SKM-1 (cell line): Measurements from ENCODE around the gene S100A3.
A peak's percentile ranks its signal among the peaks of the same experiment; 100 is the strongest.
"Not testable (repeated sequence)": the region's sequence is repeated elsewhere in the genome, so short reads cannot be mapped to it uniquely, and the experiment has no call there.

Source experiments
- DNase-seq: peaks from one replicate; lab custom pipeline; 2025; ENCODE audit not compliant: unreplicated experiment; lab: John Stamatoyannopoulos, UW

S100A3 gene

DNA sequence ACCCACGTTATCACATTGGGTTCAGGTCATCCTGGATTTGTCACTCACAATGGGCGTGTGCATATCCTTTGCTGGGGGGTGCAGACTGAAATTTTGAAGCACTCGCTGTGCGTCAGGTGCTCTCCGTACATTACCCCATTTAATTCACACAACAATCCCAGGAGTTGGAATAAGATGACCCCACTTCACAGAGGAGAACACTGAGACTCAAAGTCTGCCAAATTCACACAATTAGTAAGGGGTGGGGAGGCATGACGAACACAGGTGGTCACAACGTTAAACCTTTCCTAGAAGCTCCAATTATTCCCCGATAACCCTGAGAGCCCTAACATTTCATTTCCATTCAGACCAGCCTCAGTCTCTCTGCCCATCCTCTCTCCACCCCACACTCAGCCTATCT, 20.4 kb upstream of the S100A3 start:
- no peak for DNase-seq

DNA sequence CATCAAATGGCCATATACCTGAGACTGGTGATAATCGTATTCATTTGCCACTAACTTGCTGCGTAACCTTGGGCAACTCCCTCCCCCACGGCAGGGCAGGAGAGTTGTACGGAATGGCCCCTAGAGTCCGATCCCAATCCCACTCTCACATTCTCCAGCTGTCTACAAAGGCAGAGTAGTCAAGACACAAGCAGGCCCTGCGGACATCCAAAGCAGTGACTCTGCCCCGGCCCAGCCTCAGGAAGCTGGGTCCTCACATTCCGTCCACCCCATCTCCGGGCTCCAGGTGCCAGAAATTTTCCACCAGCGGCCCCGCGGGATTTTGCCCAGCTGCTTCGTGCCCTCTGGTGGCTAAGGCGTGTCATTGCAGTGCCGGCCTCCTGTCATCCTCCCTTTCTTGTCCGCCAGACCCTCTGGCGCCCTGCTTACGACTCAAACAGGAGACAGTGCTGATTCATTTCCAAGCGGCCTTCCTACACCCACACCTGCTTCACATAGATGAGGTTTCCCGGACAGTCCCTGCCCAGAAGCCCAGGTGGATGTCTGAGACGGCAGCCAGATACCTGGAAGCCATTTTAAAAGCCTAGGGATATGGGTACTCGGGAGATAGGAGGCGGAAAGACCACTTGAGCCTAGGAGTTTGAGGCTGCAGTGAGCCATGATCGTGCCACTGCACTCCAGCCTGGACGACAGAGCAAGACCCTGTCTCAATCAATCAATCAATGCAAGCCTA, 19.5 kb upstream of the S100A3 start:
- peak; percentile 85 for DNase-seq

DNA sequence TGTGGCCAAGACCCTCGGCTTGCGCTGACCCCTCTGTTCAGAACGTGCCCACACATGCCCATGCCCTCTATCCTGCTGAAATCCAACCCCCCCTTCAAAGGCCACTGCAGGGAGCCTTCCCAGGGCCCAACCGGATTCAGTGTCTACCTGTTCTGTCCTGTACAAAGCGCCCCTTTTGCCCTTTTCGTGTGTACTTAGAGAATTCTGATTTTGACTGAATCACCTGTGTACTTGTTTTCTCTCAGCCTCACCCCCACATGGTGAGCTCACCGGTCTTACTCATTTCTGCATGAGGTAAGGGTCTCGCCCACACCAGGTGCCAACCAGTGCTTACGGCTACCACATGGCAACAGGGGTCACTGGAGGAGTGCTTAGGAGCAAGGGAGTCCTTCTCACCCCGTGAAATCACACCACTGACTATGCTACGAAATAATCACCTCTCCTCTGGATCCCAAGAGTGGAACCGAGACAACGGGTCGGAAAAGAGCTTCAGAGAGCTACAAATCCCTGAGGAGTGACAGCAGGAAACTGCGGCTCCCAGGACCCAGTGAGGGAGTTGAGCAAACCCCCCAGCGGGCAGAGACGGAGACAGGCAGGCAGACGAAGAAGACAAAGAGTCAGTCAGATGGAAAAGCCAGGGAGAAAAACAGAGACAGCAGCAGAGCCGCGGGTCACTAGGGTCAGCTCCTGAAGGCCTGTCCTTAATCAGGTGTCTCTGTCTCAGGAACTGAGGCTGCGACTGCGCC, 18.7 kb upstream of the S100A3 start:
- no peak for DNase-seq

DNA sequence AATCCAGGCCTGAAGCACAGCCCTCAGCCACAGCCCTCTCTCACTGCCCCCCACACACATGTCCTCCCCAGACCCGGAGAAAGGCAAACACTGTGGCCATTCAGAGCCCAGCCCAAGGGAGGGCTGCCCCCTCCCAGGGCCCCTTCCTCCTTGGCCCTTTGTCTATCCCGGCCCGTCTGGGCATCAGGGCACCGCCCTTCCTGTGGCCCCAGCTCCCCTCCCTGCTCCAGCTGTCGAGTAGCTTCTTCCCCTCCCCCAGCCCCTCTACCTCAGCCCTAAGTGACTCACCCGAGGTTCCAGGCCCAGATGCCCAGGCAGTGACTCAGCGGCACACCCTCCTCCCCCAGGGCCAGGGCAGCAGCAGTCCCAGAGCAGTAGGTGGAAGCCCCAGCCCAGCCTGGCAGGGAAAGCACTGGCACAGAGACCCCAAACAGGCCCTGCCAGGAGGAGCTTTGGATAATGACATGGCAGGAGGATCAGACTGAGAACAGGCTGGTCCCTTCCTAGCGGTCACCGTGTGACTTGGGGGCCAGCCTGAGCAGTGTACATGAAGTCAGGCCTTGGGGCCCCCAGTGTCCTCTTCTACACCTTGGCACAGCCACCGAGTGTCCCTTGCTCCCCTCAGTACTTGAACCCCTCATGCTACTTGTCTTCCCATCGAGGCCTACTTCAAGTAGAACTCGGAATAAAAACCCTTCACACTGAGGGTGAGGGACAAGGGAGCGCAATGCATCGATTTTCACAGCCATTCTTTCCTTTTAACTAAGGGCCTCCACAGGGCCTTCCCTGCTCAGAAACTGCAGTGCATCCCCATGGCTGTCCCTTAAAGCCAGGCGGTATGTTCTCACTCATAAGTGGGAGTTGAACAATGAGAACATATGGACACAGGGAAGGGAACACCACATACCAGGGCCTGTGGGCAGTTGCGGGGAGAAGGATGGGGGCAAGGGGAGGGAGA, 17.6 kb upstream of the S100A3 start:
- DNase-seq = peak; percentile 98

DNA sequence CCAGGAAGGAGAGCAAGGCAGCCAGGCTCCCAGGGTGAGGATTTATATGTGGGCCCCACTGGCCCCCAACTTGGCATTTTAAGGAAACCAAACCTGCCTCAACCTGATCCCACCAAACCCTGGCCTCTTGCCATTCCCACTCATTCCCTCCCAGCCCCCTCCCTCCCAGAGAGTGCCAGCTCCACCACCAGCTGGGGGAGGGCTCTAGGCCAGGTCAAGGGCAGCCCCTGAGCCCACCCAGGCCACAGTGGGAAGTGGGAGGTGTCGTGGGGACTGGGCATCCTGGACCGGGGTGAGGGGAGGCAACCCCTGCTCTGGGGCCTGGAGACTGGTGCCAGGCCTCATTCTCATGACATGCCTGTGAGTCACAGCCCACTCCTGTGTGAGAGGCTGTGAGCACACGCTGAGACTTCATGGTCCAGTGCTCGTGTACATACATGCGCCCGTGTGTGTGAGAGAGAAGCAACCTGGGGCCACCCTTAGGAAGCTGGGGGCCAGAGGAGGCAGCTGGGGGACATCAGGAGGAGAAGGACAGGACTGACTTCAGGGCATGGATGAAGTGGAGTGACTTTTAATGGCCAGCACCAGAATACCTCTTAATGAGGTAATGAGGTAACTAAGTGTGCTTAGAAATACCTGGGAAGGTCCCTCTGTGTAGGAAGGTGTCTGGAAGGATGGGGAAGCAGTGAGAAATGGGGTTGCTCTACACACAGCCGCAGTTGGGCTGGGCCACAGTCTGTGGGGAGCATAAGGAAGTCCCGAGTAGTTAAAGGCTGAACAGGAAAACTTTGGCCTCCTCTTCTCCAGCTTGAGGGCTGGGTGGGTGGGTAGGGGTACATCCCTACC, 16.7 kb upstream of the S100A3 start, which contains the start of gene S100A2:
Gene S100A2, minus strand, starts transcription at position 316 of the 846 bp plus-strand sequence. CDS start 1,967 bp downstream, outside the sequence.
- no peak for DNase-seq

DNA sequence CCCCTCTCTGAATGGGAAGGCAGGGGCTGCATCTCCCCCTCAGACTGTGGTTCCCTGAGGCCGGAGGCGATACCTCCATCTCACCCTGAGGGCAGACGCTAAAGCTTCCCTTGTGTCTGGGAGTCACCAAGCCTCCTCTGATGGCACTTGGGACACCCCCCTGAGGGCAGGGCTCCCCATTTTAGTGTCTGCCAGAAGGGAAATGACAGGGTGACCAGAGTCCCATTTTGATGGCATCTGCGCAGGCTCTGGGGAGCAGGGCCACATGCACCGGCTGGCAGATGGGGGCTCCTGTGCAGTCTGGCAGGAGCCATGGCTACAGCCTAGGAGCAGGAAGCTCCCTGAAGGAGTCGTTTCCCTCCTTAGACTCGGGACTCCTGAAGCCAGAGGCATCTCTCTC, 14.9 kb upstream of the S100A3 start:
- no peak for DNase-seq

DNA sequence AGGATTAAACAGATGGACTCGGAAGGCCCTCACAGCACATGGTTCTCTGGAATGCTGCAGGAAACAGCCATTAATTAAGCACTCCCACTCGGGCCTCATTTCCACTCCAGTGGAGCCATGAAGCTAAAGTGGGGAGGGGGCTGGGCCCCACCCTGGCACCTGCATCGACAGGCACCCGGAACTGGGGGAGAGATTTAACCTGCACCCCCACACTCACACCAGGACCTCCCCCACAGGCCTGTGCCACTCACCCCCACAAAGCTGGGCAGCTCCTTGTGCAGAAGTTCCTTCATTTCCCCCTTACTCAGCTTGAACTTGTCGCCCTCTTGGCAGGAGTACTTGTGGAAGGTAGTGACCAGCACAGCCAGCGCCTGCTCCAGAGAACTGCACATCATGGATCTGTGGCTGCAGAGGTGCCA, 14.4 kb upstream of the S100A3 start:
- DNase-seq = no peak

DNA sequence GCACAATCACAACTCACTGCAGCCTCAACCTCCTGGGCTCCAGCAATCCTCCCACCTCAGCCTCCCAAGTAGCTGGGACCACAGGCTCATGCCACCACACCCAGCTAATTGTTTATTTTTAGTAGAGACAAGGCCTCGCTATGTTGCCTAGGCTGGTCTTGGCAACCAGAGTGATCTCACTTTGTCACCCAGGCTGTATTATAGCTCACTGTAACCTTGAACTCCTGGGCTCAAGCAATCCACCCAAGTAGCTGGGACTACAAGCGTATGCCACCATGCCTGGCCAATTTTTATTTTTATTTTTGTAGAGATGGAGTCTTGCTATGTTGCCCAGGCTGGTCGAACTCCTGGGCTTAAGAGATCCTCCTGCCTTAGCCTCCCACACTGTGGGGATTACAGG, 13.0 kb upstream of the S100A3 start:
- not testable (repeated sequence) for DNase-seq

DNA sequence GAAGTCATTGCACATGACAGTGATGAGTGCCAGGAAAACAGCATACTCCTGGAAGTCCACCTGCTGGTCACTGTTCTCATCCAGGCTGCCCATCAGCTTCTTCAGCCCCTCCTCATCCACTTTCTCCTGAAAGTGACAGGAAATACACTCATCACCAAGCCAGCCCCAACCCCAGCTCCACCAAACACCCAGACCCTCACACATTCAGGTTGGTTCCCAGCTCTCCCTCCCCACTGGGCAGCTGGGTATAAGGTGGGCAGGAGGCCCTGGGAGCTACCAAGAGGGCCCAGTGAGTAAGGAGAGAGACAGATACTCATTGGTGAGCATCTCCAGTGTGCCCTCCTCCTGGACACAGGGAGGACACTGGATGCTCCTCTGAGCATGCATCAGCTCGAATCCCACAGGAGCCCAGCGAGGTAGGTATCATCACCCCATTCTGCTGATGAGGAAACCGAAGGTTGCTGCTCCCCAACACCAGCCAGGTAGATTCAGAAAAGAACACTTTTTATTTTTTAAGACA, 12.5 kb upstream of the S100A3 start:
- DNase-seq = no peak

DNA sequence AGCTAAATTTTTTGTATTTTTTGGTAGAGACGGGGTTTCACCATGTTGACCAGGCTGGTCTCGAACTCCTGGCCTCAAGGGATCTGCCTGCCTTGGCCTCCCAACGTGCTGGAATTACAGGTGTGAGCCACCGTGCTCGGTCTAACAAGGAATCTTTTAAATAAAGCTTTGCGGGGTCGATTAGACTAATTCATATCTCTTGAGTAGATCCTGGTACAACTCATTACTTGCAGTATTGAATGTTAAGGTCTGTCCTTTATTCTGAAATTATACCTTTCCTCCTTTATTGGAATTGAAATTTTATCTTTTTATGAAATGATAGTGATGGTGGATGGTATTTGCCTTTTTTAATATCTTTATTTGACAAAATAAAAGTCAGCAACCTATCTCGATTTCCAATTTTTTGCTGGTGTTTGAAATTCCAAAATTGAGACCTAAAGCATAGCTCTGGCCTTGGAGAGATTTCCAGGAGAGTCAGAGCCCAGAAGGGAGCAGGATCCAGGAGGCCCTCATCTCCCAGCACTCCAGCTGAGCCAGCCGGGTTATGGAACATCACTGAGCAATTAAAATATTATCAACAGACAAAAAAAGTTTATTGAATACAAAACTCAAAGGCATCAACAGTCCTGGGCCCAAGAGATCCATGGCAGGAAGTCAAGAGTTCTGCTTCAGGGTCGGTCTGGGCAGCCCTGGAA, 11.9 kb upstream of the S100A3 start:
- no peak for DNase-seq

DNA sequence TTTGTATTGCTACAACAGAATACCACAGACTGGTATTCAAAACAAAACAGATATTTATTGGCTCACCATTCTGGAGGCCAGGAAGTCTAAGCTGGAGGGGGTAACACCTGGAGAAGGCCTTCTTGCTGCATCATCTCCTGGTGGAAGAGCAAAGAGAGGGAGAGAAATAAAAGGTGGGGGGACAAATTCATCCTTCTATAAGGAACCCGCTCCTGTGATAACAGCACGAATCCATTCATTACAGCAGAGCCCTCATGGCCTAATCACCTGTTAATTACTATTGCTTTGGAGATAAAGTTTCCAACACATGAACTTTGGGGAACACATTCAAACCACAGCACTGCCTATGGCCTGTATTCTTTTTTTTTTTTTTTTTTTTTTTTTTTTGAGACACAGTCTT, 11.2 kb upstream of the S100A3 start:
- DNase-seq = no peak

DNA sequence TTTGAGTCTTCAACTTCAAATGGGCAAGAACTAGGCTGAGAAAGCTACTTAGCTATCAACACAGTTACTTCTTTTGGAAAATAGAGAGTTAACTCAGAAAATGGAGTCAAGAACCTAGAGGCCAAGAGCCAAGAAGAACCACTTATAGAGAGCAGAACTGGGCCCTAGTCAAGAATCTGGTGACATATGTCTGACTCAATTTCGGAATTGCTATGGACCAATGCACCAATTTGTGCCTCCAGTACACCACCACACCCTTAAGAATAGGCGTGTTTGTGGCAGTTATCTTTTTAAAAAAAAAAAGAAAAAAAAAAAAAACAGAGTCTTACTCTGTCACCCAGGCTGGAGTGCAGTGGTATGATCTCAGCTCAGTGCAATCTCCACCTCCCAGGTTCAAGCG, 8.8 kb upstream of the S100A3 start:
- DNase-seq = no peak

DNA sequence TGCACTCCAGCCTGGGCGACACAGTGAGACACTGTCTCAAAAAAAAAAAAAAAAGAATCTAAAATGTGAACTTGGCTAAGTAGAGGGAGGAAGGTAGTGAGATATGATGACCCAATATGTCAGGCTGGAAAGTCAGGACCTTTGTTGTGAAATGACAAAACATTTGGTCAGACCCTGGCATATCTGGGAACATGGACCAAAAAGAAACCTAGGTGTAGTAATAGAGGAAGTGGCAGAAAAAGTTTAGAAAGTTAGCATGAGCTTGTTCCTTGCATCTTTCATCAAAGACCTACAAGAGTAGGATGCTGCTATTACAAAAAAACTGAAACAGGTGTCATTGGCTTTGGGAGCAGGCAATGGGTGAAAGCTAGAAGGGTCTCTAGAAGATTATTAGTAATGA, 7.3 kb upstream of the S100A3 start:
- DNase-seq = peak; percentile 32

DNA sequence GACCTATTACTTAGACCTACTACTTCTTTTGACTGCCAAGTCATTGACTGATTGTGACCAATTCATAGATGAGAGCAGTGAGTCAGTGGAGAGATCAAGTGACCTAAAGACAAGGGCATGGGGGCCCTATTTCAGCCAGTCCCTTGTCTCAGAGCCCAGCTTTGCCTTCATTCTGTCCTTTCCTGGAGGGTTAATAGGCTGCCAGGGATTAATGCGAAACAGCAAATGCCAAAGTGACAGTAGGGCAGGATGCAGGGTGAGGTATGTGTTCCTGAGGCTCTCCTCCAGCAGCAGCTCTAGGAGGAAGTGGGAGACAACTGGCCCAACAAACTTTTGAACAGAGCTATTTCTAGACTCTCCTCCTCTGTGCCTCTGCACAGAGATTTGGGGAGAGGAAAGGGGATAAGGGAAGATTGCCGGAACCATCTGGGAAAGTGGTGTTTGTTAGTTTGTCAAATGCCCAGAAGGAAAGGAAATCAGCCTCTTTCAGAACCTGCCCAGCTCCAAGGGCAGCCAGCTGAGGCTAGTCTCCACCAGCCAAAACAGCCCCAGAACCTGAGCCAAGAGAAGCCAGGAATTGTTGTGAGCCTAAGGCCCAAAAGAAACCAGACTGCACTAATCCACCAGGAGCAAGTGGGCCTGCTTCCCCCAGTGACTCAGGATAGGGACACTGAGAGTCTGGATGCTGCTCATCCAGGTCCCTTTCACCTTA, 4.9 kb upstream of the S100A3 start:
- DNase-seq = no peak

DNA sequence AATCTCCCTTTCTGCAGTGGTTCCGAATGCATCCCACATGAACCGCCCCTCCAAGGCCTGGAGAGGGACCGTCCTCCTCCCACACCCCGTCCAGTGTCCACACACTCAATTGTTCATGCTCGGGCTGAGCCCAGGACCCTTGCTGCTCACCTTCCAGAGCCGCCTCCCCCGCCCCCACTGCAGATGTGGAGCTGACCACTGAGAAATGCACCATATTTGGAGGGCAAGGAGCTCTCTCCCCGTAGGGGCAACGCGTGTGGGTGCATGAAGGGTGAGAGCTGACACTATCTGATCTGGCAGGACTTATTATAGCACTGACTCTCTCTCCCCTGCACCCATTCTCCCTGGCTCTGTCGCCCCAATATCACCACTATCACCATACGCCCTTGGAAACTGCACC, 4.0 kb upstream of the S100A3 start:
- no peak for DNase-seq

DNA sequence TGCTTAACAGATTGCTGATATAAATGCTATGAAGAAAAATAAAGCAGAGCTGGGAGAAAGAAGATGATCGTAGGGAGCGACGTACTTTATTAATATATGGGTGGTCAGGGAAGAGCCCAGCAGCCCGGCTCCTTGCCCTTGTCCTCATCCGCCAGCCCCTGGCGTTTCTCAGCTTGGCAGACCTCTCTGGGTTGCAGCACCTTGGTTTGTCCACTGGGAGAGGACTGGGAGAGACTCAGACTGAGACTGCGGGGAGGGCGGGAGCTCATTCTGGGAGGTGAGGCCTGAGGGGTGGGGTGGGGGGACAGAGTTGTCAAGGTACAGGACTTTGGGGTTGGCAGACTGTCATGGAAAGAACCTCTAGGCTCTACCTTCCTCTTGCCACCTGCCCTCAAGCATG, 3.3 kb upstream of the S100A3 start:
- no peak for DNase-seq

DNA sequence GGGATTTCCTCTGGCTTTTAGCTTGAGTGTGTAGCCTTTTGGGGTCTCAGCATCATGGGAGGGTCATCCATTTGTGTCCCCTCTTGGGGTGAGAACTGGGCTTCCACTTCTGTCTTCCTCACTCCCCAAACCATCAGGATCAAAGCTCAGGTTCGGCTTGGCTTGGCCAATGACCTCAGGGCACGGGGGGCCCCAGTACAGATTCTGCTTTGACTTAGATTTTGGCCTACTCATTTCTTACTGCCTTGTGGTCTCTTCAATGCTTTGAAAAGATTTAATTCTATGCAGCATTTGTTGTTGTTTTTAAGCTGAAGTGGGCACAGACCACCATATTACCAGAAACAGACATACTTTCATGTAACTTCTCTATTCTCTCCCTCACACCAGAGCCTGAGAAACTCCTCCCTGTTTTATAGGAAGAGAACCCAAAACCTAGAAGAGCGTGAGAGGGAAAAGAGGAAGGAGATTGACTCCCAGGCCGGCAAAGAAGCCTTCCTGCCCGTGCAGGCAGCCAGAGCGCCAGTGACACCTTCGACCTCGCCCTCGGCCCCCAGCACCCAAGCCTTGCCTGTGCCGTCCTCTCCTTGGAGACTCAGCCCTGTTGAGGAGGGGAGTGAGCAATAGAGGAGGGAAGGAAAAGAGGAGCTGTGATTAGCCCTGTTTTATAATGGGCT, 1.9 kb upstream of the S100A3 start:
- DNase-seq = peak; percentile 94

DNA sequence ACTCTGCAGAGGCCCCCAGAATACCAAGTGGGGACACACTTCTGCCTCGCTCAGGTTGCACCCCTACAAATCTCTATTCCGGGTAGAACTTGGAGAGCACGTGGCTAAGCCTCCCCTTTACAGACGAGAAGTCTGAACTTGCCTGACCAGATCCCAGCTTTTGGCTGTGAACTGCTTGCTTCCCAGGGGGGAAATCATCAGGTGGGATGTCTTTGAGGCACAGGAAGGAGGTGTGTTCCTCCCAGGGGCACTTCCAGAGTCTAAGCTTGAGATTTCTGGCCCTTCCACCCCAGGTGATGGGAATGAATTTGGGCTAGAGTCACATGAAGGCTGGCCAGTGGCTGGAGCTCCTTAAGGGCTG, 1.3 kb upstream of the S100A3 start:
- DNase-seq = no peak
